22Rv1 (cell line): ENCODE data around the gene LRMDA.

Source experiments
- H3K27ac ChIP-seq: fragments of 450-650 bp; 2 replicates; pipeline ENCODE4 v1.5.1; 2017
- CTCF ChIP-seq: fragments of 450-650 bp; IDR thresholded peaks from 2 replicates; pipeline ENCODE4 v1.5.1; 2017; ENCODE audit warnings: mild to moderate bottlenecking
- ZFX ChIP-seq: fragments of 450-650 bp; IDR thresholded peaks from 2 replicates; pipeline ENCODE4 v1.6.1; 2017; ENCODE audit warnings: antibody characterized with exemption, borderline replicate concordance

LRMDA gene

GRCh38 chr10:75889051-75889450 lies 457.6 kb downstream of the LRMDA start:
- no peak for TF ChIP-seq ZFX
- no peak for TF ChIP-seq CTCF
- H3K27ac ChIP-seq: no peak overlapping the region

GRCh38 chr10:75894761-75895160 lies 463.3 kb downstream of the LRMDA start:
- no peak overlapping the region for H3K27ac ChIP-seq
- TF ChIP-seq ZFX (no peak), CTCF (no peak)

GRCh38 chr10:75895259-75895658 lies 463.8 kb downstream of the LRMDA start:
- no peak for TF ChIP-seq ZFX
- no peak for TF ChIP-seq CTCF
- H3K27ac ChIP-seq: no peak overlapping the region

GRCh38 chr10:75899816-75900390 lies 468.5 kb downstream of the LRMDA start:
- TF ChIP-seq ZFX: no peak
- no peak for TF ChIP-seq CTCF
- H3K27ac ChIP-seq: no peak overlapping the region

- no peak for TF ChIP-seq CTCF
- TF ChIP-seq ZFX: no peak
- H3K27ac ChIP-seq: no peak overlapping the region
These were observed 471.4 kb downstream of the LRMDA start for GRCh38 chr10:75902816-75903215.

- TF ChIP-seq CTCF (no peak), ZFX (no peak)
- H3K27ac ChIP-seq: no peak overlapping the region
These were observed 473.3 kb downstream of the LRMDA start for GRCh38 chr10:75904499-75905283.

GRCh38 chr10:75905490-75905889 lies 474.1 kb downstream of the LRMDA start:
- no peak for TF ChIP-seq ZFX
- TF ChIP-seq CTCF: no peak
- H3K27ac ChIP-seq: no peak overlapping the region
